HepG2 (cell line): ENCODE results near the gene ELP6. TPM values are rescaled to one million over a fixed set of nuclear protein-coding genes. Genes with fewer than 3 reads are reported as not detected.

Source experiments
- ATAC-seq: fragments of 200-7000 bp; cut with Tn5 transposase; 3 replicates; pipeline ENCODE4 v1.9.1; 2020; ENCODE audit warnings: mild to moderate bottlenecking, moderate library complexity
- BruUV-seq: library from RNA; stranded (reverse); fragments of 400-500 nt; replicated peaks from 2 replicates; lab custom pipeline; 2021; lab: Mats Ljungman, UMichigan
- CTCF ChIA-PET: fragments of 300-600 bp; formaldehyde crosslinking; extraction: SDS; loops from one replicate; lab custom pipeline; 2021; ENCODE audit warnings: low total read pairs, inconsistent platforms, low intra/inter-chr PET ratio; lab: Yijun Ruan, JAX
- POLR2A ChIA-PET: fragments of 350-600 bp; sonication (Branson Sonifier 250); formaldehyde crosslinking; loops from one replicate; lab custom pipeline; 2020; ENCODE audit warnings: antibody characterized with exemption, inconsistent platforms; lab: Yijun Ruan, JAX
- DNase-seq: peaks from one replicate; pipeline ENCODE4 v3.0.0-alpha.2; 2015; ENCODE audit warnings: low spot score
- FAIRE-seq: peaks from 3 replicates; lab custom pipeline; 2011; peaks lifted over from hg19 to GRCh38; lab: Jason Lieb, UNC
- H2AFZ ChIP-seq: one replicate; pipeline ENCODE4 v1.6.1; 2011; ENCODE audit warnings: low read length, inconsistent platforms
- H3K27ac ChIP-seq: fragments of 300-600 bp; 3 replicates; pipeline ENCODE4 v1.8.0; 2011; ENCODE audit warnings: mixed run types, mild to moderate bottlenecking, mixed read lengths, low read length, inconsistent platforms; ENCODE audit not compliant: insufficient read depth; ENCODE audit errors: extremely low read length
- H3K27me3 ChIP-seq, 2 experiments: fragments of 200-600 bp in 1 of 2; 2 replicates in 1 of 2; 3 replicates in 1 of 2; pipeline versions ENCODE4 v1.6.0 to v1.8.0; 2011; ENCODE audit warnings: low read length in 2 of 2, mild to moderate bottlenecking in 2 of 2, moderate library complexity in 2 of 2, inconsistent platforms in 1 of 2; ENCODE audit not compliant: insufficient read depth in 2 of 2, control insufficient read depth in 1 of 2
- H3K36me3 ChIP-seq, 2 experiments: fragments of 200-600 bp in 1 of 2; replicated peaks in 1 of 2; 2 replicates in 1 of 2; 3 replicates in 1 of 2; pipeline versions ENCODE4 v1.5.1 to v1.8.0; 2011; ENCODE audit warnings: low read length in 2 of 2, inconsistent platforms in 1 of 2; ENCODE audit not compliant: insufficient read depth in 2 of 2, control insufficient read depth in 1 of 2
- H3K4me1 ChIP-seq: 2 replicates; pipeline ENCODE4 v1.5.1; 2012; ENCODE audit warnings: low read length, inconsistent platforms; ENCODE audit not compliant: insufficient read depth
- H3K4me2 ChIP-seq: 2 replicates; pipeline ENCODE4 v1.6.0; 2011; ENCODE audit warnings: low read depth, low read length, inconsistent platforms
- H3K4me3 ChIP-seq, 3 experiments: fragments of 200-600 bp in 1 of 3; sonication (generic), shearing (Covaris generic) in 1 of 3; replicated peaks in 1 of 3; 2 replicates each; pipeline ENCODE4 v1.5.1; 2011 to 2016; ENCODE audit warnings: low read length in 3 of 3, inconsistent platforms in 2 of 3, low read depth in 2 of 3, mild to moderate bottlenecking in 2 of 3, control low read depth in 1 of 3, mixed read lengths in 1 of 3; ENCODE audit not compliant: insufficient read depth in 1 of 3
- H3K79me2 ChIP-seq: one replicate; pipeline ENCODE4 v1.6.1; 2011; ENCODE audit warnings: low read length, inconsistent platforms; ENCODE audit not compliant: insufficient read depth
- H3K9ac ChIP-seq: 2 replicates; pipeline ENCODE4 v1.6.0; 2011; ENCODE audit warnings: mild to moderate bottlenecking, low read depth, low read length, inconsistent platforms; ENCODE audit not compliant: insufficient read depth
- H3K9me3 ChIP-seq: 2 replicates; pipeline ENCODE4 v1.5.1; 2012; ENCODE audit warnings: mild to moderate bottlenecking, low read length
- H4K20me1 ChIP-seq: 2 replicates; pipeline ENCODE4 v1.6.0; 2011; ENCODE audit warnings: inconsistent platforms, mild to moderate bottlenecking, low read length, moderate library complexity; ENCODE audit not compliant: insufficient read depth
- FOXA1 ChIP-seq, 2 experiments: fragments of 450-650 bp in 1 of 2; sonication (generic) in 1 of 2; formaldehyde crosslinking in 1 of 2; IDR thresholded peaks; 2 replicates each; pipeline versions ENCODE4 v1.4.0 to v1.6.1; 2016 to 2020; ENCODE audit warnings: missing genetic modification reagents in 1 of 2
- HINFP ChIP-seq: sonication (generic); formaldehyde crosslinking; IDR thresholded peaks from 2 replicates; pipeline ENCODE4 v1.4.0; 2020; ENCODE audit warnings: low read depth, mild to moderate bottlenecking, missing genetic modification reagents
- HIVEP1 ChIP-seq: sonication (generic); formaldehyde crosslinking; IDR thresholded peaks from 2 replicates; pipeline ENCODE4 v1.4.0; 2020; ENCODE audit warnings: mild to moderate bottlenecking, missing genetic modification reagents
- ISL2 ChIP-seq: sonication (generic); formaldehyde crosslinking; IDR thresholded peaks from 2 replicates; pipeline ENCODE4 v1.5.0; 2020; ENCODE audit warnings: missing genetic modification reagents
- MED1 ChIP-seq: sonication (generic); formaldehyde crosslinking; IDR thresholded peaks from 2 replicates; pipeline ENCODE4 v1.4.0; 2020; ENCODE audit warnings: missing genetic modification reagents
- MTA1 ChIP-seq: sonication (generic); formaldehyde crosslinking; IDR thresholded peaks from 2 replicates; pipeline ENCODE4 v1.4.0; 2020; ENCODE audit warnings: missing genetic modification reagents, mild to moderate bottlenecking, borderline replicate concordance
- MZF1 ChIP-seq: sonication (generic); formaldehyde crosslinking; IDR thresholded peaks from 2 replicates; pipeline ENCODE4 v1.8.1; 2023; ENCODE audit warnings: mild to moderate bottlenecking, missing genetic modification reagents, borderline replicate concordance
- PAF1 ChIP-seq: IDR thresholded peaks from 2 replicates; pipeline ENCODE4 v1.6.1; 2016; ENCODE audit warnings: missing genetic modification reagents, missing compliant biosample characterization
- RAD51 ChIP-seq: fragments of 450-650 bp; IDR thresholded peaks from 2 replicates; pipeline ENCODE4 v1.6.1; 2016; ENCODE audit warnings: borderline replicate concordance
- SIX4 ChIP-seq: sonication (generic); formaldehyde crosslinking; IDR thresholded peaks from 2 replicates; pipeline ENCODE4 v1.4.0; 2020; ENCODE audit warnings: missing genetic modification reagents
- SKI ChIP-seq: fragments of 450-650 bp; IDR thresholded peaks from one replicate; pipeline ENCODE4 v1.6.1; 2018; ENCODE audit warnings: mild to moderate bottlenecking; ENCODE audit not compliant: partially characterized antibody
- TBP ChIP-seq: sonication (generic); formaldehyde crosslinking; IDR thresholded peaks from 2 replicates; pipeline ENCODE4 v1.5.0; 2020; ENCODE audit warnings: missing genetic modification reagents
- ZBTB7A ChIP-seq: sonication (generic); formaldehyde crosslinking; IDR thresholded peaks from 2 replicates; pipeline ENCODE4 v1.8.0; 2022; ENCODE audit warnings: mild to moderate bottlenecking, missing genetic modification reagents
- ZFY ChIP-seq: sonication (generic); formaldehyde crosslinking; IDR thresholded peaks from 2 replicates; pipeline ENCODE4 v1.4.0; 2020; ENCODE audit warnings: missing genetic modification reagents
- ZMAT3 ChIP-seq: sonication (generic); formaldehyde crosslinking; conservative IDR thresholded peaks from 2 replicates; pipeline ENCODE4 v1.7.0; 2021; ENCODE audit warnings: missing genetic modification reagents
- ZMAT5 ChIP-seq: sonication (generic); formaldehyde crosslinking; IDR thresholded peaks from 2 replicates; pipeline ENCODE4 v1.5.0; 2020; ENCODE audit warnings: mild to moderate bottlenecking, low read depth, missing genetic modification reagents, borderline replicate concordance
- ZNF121 ChIP-seq: sonication (generic); formaldehyde crosslinking; IDR thresholded peaks from 2 replicates; pipeline ENCODE4 v1.5.0; 2020; ENCODE audit warnings: mild to moderate bottlenecking, missing genetic modification reagents
- ZNF205 ChIP-seq: IDR thresholded peaks from 2 replicates; pipeline ENCODE4 v1.6.1; 2018; ENCODE audit warnings: missing biosample characterization, missing genetic modification reagents
- ZNF616 ChIP-seq: sonication (generic); formaldehyde crosslinking; IDR thresholded peaks from 2 replicates; pipeline ENCODE4 v1.5.0; 2020; ENCODE audit warnings: low read depth, mild to moderate bottlenecking, missing genetic modification reagents
- ZNF784 ChIP-seq: sonication (generic); formaldehyde crosslinking; IDR thresholded peaks from 2 replicates; pipeline ENCODE4 v1.5.1; 2020; ENCODE audit warnings: missing genetic modification reagents, mild to moderate bottlenecking, borderline replicate concordance
- WGBS: methylation state at CpG from one replicate; pipeline ENCODE4 v1.1.6; 2017; ENCODE audit warnings: low lambda C conversion rate; 5-methylcytosine and 5-hydroxymethylcytosine counted together
- in situ Hi-C: cut with HindIII; loops from 2 replicates; pipeline ENCODE4 v1.10.0; 2017; ENCODE audit warnings: low pct_unique_long_range_greater_than_20kb; ENCODE audit not compliant: extremely low pct_ligation_motif_present
- intact Hi-C: fragments of 100-400 bp; cut with micrococcal nuclease; formaldehyde crosslinking; loops from one replicate; pipeline ENCODE4 v1.10.0; 2022; ENCODE audit not compliant: unreplicated experiment
- polyA plus RNA-seq, 8 experiments: library from polyadenylated mRNA; depleted of rRNA in 3 of 8; stranded (reverse) in 7 of 8; unstranded in 1 of 8; fragments of >200 nt; fragmentation: Illumina TruSeq in 4 of 8; extraction: Trizol in 4 of 8; gene quantifications; 2 replicates each; pipeline versions ENCODE4 v1.2.1 to v1.2.3, GENCODE V29; 2011 to 2016; ENCODE audit warnings: low read depth in 4 of 8, missing spikeins in 1 of 8, mixed read lengths in 1 of 8; ENCODE audit not compliant: insufficient read depth in 1 of 8
- total RNA-seq, 5 experiments: library from RNA; depleted of rRNA; stranded (reverse); fragments of >200 nt; fragmentation: Illumina TruSeq; extraction: Trizol; gene quantifications; 2 replicates each; pipeline ENCODE4 v1.2.3, GENCODE V29; 2016; ENCODE audit warnings: low read depth in 1 of 5

ELP6 gene
- total and polyA plus RNA-seq, 2 of the 13 experiments (the other 11 are each of a cell fraction or from before 2014, with no cell fraction given): 45.0 to 49.3 TPM

DNA sequence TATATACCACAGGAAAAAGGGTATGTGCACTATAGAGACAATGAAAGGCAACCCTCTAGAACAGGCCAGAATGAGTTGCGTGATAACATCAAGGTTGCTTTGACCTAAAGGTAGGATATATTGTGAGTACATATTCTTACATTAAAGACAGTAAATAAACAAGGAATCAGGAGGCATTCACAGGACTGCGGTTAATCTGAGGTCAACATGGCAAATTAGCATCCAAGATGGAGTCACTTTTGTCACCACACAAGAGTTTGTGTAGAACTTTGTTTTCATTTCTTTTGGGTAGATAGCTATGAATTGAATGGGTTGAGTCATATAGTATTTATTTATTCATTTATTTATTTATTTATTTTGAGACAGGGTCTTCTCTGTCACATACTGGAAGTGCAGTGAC, 26.2 kb downstream of the ELP6 start:
- Histone ChIP-seq H3K4me1 (no peaks in the 10 kb centered on the region), H3K27me3 (no peaks in the 10 kb centered on the region), H3K79me2 (no peaks in the 10 kb centered on the region), H3K4me2 (no peak overlapping the region), H4K20me1 (no peaks in the 10 kb centered on the region), H3K27ac (no peak overlapping the region), H3K9me3 (no peaks in the 10 kb centered on the region), H2AFZ (no peak overlapping the region), H3K4me3 (no peak overlapping the region), H3K36me3 (0 out of 5 replicates have a peak, but pooled peaks cover 1 to 3% of the 10 kb centered on the region in 2 experiments), H3K9ac (no peak overlapping the region)
- no peak for ATAC-seq
- CTCF ChIA-PET: no interaction called here
- in situ Hi-C loops (no loop called here), intact Hi-C loops (no loop called here)
- BruUV-seq: no TSS peak
- TF ChIP-seq TBP (CRISPR knock-in tag): no peak
- no peak for TF ChIP-seq ZFY (CRISPR knock-in tag)
- no peak for TF ChIP-seq ZNF121 (CRISPR knock-in tag)
- TF ChIP-seq MED1 (CRISPR knock-in tag): no peak
- TF ChIP-seq SKI: no peak
- TF ChIP-seq ZNF616: no peak
- no peak for TF ChIP-seq SIX4
- no peak for TF ChIP-seq HINFP (CRISPR knock-in tag)
- TF ChIP-seq MZF1 (CRISPR knock-in tag): no peak
- no peak for TF ChIP-seq PAF1 (CRISPR knock-in tag)
- no peak for TF ChIP-seq ZMAT3
- TF ChIP-seq ZMAT5 (CRISPR knock-in tag): no peak
- TF ChIP-seq ZBTB7A: no peak
- TF ChIP-seq ZNF205 (CRISPR knock-in tag): no peak
- no peak for TF ChIP-seq FOXA1 (IDR thresholded peaks at IDR 0.05)
- TF ChIP-seq FOXA1 (CRISPR knock-in tag; IDR thresholded peaks at IDR 0.05): no peak
- no peak for TF ChIP-seq ISL2 (CRISPR knock-in tag)
- TF ChIP-seq ZNF784 (CRISPR knock-in tag): no peak
- no peak for TF ChIP-seq MTA1 (CRISPR knock-in tag)
- TF ChIP-seq RAD51: no peak
- no peak for TF ChIP-seq HIVEP1 (CRISPR knock-in tag)
- POLR2A ChIA-PET: interaction anchor here (1.0 kb wide), 1 partner anchor 107 kb away, joined by 3 read pairs; the partner anchor contains the start of gene PTPN23
- 94% methylated on average over 2 of the region's 2 CpGs for WGBS
- FAIRE-seq: no peak
- no peak for DNase-seq
